Stomach (tissue), 4 donors: ENCODE measurements around the gene HTR1B.

Experiments
- EP300 ChIP-seq: sonication (generic); formaldehyde crosslinking; IDR thresholded peaks from one replicate; pipeline ENCODE4 v1.6.1; 2017; ENCODE audit warnings: antibody characterized with exemption
- TF ChIP-seq, protein P1 (sequence below), 7 experiments: fragments of 450-650 bp in 4 of 7; fragments of 200-600 bp in 3 of 7; sonication (generic) in 3 of 7; IDR thresholded peaks; one replicate each; pipeline ENCODE4 v1.5.1; 2016 to 2019; ENCODE audit warnings: antibody characterized with exemption in 7 of 7, control low read depth in 2 of 7, mild to moderate bottlenecking in 1 of 7

DNA sequence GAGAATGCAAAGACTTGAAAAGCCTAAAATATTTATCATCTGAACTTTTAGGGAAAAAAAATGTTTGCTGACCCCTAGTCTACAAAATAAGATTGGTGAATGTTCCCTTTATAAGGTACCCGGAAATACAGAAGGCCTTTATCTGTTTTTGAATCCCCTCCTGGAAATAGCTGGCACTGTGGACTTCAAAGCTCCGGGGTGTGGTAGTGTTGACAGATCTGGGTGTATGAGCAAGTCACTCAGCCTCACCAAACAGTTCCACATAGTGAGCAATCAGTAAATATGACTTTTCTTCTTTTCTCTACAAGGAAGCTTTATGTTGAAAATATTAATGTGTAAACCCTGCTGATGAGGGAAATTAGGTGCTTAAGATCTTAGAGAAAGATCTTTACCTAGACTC lies 29.2 kb upstream of the HTR1B start:
- TF ChIP-seq, protein P1, sequence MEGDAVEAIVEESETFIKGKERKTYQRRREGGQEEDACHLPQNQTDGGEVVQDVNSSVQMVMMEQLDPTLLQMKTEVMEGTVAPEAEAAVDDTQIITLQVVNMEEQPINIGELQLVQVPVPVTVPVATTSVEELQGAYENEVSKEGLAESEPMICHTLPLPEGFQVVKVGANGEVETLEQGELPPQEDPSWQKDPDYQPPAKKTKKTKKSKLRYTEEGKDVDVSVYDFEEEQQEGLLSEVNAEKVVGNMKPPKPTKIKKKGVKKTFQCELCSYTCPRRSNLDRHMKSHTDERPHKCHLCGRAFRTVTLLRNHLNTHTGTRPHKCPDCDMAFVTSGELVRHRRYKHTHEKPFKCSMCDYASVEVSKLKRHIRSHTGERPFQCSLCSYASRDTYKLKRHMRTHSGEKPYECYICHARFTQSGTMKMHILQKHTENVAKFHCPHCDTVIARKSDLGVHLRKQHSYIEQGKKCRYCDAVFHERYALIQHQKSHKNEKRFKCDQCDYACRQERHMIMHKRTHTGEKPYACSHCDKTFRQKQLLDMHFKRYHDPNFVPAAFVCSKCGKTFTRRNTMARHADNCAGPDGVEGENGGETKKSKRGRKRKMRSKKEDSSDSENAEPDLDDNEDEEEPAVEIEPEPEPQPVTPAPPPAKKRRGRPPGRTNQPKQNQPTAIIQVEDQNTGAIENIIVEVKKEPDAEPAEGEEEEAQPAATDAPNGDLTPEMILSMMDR (IDR thresholded peaks at IDR 0.05) = no peak
- TF ChIP-seq EP300 = no peak
